GM12872 (cell line): ENCODE measurements around the gene GPX1.

Experiments used
- CTCF ChIP-seq: IDR thresholded peaks from 3 replicates; pipeline ENCODE4 v1.5.1; 2011; ENCODE audit warnings: low read depth, mild to moderate bottlenecking, low read length, moderate library complexity; ENCODE audit not compliant: insufficient read depth

GPX1 gene

GRCh38 chr3:49371946-49372345 is 13.8 kb upstream of the GPX1 start:
- no peak for TF ChIP-seq CTCF

DNA sequence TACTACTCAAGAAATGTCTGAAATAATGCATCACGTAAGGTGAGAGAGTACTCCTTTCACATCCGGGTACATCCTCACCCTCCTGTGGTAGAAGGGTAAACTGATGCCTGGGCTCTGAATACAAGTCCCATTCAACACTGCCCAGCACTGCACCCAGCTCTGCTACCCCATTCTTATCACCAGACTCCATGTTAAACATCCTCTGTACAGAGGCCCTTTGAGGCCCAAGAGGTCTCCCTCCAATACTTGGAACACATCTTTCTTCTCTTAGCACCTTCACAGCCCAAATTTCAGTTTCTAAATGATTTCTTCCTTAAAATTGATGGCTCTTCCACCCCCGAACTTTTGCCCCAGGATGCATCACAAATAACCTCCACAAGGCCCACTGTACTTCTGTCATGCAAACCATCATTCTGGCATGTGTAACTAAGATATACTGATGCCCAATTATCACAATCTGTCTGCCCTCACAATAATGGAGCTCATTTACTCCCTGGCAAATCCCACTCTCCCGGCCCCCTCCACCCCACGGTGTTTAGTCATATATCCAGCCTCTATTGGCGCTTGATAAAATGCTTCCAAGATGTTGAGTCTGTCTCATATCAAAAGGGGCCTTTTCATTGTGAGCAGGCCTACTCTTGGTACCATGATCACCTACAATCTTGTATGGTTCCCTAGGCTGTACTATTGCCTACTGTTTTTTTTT is 12.6 kb upstream of the GPX1 start:
- TF ChIP-seq CTCF = no peak

DNA sequence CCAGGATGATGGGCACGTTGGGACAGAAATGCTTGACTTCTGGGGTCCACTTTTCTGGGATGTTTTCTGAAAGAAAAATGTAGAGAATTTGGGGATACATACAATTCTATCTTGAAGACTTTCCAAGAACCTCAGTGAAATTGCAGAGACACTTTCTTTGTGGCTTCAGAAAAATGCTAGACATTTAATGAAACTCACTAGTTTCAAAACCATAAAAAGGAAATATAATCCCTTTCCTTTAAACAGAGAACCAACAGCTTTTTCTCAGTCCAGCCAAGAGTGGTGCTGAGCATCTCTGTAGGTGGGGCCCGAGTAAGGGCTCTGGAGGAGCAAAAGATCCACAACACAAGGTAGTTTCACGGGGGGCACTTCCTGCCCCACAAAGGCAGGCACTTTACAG is 4.4 kb upstream of the GPX1 start:
- no peak for TF ChIP-seq CTCF

DNA sequence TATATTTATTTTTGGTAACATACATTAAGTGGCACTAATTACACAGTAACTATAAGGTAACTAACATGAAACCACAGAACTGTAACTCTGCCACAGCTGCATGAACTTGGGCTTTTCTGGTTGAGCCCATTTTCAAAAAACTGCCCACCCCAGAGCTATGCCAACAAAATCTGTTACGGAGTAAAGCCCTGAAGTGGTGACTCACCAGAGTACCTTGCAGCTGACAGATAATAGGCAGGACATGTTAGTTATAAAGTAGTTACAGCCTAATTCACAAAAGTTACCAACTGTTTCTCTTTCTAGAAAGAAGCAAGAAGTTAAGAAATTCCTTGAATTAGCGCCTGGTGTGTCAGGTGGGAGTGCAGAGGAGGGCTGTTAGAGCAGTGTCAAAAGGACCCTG is 1.5 kb upstream of the GPX1 start:
- TF ChIP-seq CTCF = no peak

DNA sequence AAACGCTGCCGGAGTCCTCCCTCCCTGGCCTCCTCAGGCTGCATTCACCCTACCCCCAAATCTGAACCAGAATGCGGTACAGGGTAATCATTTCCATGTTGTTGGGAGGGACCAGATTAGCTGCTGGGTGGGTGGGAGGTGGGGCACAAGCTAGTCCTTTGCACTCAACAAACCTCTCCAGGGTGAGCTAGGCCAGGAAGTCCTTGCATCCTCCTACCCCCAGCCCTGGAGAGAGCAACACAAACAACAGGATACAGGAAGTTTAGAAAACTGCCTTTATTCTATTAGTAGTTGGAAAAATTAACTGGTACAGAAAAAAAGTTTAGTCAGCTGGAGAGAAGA is 702 bp upstream of the GPX1 start:
- TF ChIP-seq CTCF = no peak

DNA sequence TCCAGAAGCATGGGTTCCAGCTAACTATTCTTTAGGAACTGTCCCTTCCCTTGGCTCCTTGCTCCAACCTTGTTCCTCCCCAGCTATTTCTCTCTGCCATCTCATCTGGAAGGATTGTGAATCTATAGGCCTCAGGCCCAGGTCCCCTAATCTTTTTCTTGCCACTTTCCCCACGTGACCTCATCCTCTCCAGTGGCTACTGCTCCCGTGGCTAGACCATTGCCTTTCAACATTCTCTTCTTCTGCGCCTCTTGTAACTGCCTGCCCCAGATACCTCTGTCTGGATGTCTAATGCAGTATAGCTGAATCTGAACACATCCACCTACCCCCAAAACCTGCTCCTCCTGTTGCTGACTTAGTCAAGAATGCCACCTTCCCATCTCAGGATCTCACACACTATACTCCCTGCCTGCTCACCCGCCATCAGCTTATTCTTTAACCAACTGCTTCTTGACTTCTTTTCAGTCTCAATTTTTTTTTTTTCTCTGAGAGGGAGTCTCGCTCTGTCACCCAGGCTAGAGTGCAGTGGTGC is 5.2 kb downstream of the GPX1 start:
- no peak for TF ChIP-seq CTCF

DNA sequence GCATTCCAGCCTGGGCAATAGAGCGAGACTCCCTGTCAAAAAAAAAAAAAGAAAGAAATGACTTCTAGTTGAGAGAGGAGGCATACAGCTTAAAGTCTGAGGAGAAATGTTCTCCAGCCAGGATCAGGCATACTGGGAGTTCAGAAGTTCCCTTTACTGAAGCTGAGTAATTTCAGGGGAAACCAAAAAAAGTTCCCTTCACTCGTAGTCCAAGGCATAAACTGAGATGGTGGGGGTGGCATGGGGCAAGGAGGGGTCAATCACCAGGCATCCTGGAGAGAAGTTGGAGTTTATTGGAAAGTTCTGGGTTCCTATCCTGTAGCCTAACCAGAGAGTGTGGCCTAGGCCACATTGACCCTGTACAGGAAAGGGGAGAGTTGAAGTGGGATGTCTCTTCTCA is 5.9 kb downstream of the GPX1 start:
- no peak for TF ChIP-seq CTCF
